Hematopoietic multipotent progenitor cell (in vitro differentiated cells): ENCODE measurements around the gene FAM53B. TPM values are rescaled to one million over a fixed set of nuclear protein-coding genes. Genes with fewer than 3 reads are reported as not detected.

Experiments used
- DNase-seq, 3 donors: peaks; one replicate each; pipeline ENCODE4 v3.0.0-alpha.2; 2011 to 2015; ENCODE audit warnings: low read depth in 2 of 3, low spot score in 2 of 3
- total RNA-seq: library from RNA; depleted of rRNA; stranded (reverse); fragments of >200 nt; gene quantifications from one replicate; pipeline ENCODE4 v1.2.3, GENCODE V29; 2012

FAM53B gene
- total RNA-seq, 1 donor, result 32.9 TPM

DNA sequence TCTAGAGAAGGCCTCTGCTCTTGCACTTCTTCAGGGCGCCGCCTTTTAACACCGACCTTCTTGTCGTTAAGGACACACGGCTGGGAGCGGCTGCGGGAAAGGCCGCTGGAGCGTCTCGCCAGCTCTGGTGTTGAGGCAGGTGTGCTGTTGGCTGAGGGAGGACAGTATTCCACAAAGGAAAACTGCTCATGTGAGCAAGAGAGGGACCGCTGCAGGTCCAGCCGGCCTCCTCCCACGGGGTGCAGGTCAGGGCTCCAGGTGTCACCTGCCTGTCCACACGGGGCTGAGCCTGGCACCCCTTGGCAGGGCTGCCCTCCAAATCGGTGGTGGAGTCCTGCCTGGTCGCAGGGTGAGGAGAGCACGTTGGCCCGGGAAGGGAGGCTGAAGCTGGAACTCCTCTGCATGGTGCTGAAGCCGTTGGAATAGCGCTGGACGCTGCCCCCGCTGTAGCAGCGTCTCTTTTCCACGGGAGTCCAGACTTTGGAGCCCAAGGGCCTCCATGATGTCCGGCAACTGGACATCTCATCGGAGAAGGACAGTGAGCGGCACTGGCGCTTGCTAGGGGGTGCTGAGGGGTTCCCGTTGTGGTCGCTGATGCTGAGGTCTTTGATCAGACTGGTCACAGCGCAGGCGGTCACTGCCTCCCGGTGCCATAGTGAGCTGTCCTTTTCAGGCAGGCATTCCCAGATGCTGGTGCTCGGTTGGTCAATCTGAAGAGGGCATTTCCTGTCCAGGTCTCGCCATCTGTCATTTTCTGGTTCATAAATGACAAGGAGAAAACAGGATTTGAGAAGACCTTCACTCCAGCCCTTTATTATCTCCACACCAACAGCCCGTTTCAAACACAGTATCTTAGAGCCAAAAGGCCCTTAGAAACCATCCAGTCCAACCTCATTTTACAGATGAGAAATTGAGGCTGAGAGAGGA, 62.3 kb downstream of the FAM53B start:
- DNase-seq, result no peak

DNA sequence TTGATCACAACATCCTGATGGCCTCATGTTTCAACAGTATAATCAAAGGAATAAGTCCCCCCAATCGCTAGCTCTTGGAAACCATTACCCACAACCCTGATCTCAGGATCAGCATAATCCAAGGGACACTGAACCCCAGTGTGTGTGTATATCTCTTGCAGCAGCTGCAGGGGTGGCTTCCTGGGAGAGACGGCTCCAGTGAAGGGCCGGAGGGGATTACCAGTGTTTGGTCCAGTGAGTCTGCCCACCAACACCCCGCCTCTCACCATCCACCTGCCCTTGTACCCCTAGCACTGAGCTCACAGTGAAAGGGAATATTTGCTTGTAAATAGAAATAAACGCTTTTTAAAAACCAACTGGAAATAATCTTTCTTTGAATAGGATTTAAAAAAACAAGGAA, 63.1 kb downstream of the FAM53B start:
- no peak for DNase-seq

DNA sequence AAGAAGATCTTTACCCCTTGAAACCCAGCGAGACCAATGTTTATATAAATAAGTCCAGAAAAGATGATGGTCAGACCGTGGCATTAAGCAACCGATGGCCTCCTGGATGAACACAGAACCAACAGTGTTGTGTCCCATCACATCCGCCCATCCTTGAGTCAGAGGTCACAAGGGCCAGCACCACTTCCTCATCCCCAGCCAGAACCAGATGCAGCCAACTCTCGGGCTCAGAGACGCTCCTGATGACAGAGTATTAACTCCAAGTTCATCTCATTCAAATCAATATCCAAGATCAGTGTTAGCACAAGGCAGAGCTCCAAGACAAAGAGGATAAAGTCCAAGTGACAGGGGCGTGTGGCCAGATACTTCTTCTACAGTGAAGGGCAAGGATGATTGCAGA, 63.5 kb downstream of the FAM53B start:
- no peak for DNase-seq

DNA sequence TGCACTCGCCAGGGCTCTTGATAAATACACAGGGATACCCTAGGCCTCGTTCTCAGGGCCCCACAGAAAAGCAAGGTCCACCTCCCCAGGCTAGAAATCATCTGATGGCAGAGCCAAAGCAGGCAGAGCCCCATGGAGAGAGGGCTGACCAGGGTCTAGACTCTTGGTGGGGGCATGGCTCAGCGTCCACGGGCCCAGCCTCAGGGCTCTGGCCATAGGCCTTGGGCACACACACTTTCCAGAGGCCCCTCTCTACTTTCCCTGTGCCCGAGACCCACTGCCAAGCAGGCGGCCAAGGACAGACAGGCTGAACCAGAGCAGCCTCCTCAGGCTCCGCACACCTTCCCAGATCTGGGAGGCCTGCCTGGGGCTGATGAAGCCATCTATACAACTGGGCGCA, 64.8 kb downstream of the FAM53B start:
- DNase-seq, result no peak

DNA sequence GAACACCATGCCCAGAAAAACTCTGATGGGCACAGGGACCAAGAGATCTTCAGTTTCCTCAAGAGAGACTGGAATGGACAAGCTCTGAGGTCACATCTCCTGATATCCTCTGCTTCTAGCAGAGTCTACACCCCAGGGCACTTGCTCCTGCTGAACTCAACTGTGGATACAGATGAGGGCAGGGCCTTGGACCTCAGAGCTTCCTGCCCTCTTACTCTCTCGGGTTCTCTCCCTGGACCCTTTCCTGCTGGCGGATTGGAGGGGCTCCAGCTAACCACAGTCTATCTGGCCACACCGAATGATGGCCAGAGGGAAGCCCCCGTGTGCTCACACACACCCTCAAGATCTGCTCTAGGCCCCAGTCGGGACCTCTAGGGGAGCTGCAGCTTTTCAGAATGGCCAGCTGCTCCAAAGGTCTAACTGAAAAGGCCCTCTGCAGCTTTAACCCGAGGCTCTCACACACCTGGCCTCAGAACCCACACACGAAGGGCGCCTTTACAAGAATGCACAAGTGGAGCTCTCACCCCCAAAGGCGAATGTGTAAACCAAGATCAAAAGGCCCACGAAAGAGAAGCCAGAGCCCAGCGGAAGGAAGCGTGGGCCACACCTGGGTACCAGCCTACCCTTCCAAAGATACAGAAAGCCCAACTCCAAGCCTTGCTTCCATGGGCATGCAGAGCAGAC, 65.5 kb downstream of the FAM53B start:
- no peak for DNase-seq

DNA sequence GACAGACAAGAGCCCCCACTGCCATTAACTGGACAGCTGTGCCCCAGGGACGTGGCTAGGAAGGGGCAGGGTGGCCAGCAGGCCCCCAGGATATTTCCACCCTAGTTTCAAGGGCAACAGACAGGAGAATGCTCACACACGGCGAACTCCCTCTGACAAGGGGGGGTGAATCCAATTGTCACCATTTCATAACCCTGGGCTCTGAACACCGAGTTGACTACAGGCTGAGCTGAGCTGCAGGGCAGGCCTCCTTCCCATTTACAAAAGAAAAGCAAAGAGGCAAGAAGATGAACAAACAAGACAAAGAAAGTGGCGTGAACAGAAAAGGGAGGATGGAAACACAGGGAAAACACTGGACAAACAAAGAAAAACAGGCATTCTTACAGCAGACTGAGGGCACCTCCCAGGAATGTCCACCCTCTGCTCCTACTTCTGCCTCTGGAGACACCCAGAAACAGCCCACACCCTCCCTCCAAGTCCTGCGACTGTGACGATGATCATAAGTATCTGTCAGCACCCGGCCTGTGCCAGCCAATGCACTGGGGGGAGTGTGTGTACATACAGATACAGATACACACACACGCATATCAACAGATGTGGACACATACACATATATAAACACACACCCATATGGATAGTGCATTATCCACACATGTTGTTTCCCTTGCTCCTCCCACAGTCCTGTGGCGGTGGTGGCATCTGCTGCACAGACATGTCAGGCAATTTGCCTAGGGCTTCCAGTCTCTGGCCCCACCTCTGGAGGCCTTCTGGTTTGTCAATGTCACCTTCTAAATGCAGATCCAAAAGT, 66.2 kb downstream of the FAM53B start:
- no peak for DNase-seq

DNA sequence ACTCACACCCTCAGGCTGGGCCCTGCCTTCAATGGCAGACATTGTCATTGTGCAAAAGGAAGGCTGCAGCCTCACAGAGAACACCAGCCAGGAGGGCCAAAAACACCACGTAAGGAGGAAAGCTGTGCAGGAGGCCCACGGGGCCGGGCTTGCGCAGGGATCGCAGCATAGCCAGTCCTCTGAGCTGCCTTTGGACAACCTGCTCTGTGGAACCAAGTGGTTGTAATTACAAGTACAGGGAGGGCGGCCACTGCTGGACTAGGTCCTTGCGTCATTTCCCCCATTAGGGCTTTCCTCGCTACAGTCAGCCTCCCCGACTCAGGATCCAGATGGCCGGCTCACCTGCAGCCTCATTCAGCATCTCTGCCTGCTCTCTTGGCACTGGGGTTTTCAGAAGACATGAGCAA, 66.9 kb downstream of the FAM53B start:
- no peak for DNase-seq

DNA sequence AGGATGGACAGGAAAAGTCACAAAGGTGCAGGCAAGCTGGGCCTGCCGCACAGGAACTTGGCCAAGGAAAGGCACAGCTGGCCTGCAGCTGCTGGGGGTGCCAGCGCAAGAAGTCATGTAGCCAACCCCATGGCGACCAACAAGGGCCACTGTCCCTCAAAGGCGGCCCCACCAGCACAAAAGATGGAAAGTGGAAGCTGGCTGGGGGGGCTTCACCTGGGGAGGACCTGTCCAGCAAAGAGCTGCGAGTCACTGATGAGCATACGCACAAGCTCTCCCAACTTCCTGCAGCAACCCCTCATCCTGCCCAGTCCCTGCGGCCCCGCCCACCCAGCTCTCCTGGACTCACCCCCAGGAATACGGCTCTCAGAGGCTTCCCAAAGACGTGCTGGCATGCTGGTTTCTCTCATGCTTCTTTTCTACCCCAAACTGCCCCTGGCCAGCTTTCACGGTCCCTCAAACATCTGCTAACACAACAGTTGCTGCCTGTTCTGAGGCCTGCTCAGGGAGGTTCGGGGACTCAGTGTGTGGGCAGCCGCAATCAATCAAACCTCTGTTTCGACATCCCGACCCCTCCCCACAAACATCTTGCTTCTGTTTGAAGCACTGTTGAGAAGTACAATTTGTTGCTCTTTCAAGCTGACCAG, 67.6 kb downstream of the FAM53B start:
- no peak for DNase-seq

DNA sequence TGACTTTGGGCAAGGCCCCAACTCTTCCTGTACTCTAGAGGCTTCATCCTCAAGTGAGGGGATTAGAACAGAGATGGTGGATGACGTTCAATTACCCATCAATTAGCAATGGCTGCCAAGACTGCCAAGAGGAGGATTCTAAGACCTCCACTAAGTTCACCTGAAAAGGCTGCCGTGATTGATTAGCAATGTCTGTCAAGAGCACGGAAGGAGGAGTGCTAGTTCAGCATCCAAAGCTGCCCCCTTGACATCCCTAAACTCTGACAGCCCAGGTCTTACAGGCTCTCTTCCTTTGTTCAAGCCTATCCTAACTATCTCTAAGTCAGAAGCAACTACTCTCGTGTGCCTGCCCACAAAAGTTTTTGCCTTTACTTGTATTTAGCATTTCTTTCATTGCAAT, 68.4 kb downstream of the FAM53B start:
- DNase-seq, result no peak

DNA sequence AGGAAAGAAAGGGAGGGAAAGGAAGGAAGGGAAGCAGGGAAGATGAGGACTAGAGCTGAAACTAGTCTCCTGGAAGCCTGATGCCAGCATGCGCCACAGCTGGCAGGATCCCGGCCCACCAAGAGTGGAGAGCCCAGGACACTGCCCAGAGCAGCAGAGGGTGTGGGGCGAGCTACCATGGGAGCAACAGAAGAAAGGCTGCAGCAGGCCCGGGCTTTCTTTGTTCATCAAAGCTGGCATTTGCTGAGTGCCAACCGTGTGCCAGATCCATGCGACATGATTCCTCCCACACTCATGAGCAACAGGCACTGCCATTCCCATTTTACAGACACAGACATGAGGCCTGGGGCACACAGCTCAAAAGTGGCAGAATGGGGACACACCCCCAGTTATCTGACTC, 68.9 kb downstream of the FAM53B start:
- DNase-seq, result no peak

DNA sequence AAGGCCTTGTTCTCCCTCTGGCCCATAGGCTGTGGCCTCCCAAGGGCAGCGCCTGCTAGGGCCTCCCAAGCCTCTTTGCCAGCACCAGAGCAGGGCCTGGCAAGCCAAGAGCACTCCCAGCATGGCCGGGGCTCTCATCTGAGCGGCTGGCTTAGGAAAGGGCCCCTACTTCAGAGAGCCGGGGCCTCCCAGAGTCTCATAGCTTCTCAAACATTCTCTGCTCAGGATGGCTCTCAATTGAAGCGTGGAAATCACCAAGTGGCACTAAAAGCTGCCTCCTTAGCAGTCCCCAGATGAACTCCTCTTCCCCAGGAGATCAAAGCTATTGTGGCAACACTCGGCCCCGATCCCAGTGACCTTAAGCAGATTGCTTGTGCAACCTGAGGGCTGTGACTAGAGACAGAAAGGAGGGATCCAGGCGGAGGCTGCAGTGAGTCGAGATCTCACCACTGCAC, 69.4 kb downstream of the FAM53B start:
- no peak for DNase-seq

DNA sequence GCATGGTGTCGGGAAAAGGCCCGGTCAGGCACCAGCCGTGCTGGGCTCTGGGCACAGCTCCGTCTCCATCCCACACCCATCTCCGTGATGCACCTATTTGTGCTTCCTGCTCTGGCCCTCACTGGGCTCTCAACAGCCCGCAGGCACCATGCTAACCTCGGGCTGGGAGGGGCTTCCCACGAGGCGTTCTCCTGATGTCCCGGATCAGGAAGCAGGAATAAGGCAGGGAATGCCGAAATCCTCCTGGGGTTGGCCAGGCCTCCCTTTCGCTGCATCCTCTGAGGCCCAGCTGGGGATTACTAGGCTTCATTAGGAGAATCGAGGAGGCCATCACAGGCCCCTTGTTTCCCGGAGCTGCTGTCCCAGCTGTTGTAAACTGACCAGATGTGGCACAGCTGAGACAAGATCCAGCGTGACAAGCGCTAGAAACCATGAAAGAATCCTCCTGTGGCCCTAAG, 72.0 kb downstream of the FAM53B start:
- DNase-seq, result no peak

DNA sequence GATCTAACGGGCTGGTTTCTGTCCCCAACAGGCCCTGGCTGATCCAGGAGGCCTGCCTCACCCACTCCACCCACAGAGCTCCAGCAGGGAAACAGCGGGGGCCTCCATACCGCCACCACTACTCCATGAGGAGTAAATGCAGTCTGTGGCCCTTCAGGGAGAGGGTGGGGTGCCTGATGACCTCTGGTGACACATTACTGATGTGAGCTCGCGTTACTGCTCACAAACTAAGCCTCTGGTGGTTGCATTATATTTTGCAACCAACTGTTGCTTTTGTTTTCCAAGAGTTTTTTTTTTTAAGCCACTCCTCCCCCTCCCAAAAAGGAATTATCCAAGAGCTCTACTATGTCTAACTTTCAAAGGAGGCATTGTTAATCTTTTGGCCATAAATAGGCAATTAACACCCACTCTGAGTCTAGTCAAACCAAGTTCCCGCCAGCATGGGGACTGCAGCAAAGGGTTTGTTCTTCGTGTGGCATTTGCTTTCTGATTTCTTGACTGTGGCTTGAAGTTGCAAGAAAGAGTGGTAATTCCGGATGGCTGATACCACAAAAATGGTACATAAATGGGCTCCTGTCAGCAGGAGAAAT, 72.6 kb downstream of the FAM53B start:
- no peak for DNase-seq

DNA sequence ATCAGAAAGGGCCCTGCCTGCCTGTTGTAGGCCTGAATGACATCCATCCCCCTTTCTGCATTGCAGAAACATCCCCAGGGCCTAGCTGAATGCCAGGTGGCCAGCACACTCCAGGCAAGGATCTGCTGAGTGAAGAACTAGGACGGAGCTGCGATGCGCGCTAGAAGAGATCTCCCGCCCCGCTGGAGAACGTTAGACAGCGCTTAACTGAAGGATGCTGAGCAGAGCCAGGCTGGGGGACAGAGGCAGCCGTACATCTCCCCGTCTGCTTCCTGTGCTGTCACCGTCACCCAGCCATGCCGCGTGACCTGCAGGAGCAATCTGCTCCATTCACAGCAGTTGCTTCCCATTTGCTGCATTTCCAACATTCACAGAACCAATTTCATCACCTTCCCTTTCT, 73.3 kb downstream of the FAM53B start:
- DNase-seq, result peak in 1 of 3 donors; percentile 21

DNA sequence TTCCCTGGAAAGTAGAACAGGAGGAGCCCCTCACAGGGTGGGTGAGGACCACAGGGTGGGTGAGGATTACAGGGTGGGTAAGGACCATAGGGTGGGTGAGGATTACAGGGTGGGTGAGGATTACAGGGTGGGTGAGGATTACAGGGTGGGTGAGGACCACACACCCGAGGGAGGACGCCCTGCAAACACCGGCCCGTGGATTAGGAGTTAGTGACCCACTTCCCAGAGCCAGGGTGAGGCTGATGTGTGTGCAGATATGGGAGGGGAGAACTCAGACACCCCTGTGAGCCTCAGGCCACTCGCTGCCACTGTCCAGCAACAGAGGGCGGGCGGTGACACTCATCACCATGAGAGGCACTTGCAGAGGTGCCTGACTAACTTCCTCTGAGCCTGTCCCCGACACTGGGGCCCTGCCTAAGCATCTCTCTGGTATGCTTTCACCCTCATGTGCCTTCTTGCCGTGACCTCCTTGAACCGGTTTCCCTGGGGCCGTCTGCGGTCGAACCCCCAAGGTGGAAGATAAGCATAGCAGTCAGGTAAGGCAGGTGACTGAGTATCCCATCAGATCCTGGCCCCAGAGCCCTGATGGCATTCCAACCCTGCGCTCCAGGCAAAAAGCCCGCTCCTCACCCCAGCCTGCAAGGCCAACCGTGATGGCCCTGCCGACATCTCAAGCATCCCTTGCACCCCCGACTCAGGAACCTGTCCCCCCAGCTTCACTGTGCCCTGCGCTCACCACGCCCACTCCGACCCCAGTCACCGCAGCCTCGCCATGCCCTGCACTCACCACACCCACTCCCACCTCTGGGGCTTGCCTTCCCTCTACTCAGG, 74.1 kb downstream of the FAM53B start:
- DNase-seq, result no peak

DNA sequence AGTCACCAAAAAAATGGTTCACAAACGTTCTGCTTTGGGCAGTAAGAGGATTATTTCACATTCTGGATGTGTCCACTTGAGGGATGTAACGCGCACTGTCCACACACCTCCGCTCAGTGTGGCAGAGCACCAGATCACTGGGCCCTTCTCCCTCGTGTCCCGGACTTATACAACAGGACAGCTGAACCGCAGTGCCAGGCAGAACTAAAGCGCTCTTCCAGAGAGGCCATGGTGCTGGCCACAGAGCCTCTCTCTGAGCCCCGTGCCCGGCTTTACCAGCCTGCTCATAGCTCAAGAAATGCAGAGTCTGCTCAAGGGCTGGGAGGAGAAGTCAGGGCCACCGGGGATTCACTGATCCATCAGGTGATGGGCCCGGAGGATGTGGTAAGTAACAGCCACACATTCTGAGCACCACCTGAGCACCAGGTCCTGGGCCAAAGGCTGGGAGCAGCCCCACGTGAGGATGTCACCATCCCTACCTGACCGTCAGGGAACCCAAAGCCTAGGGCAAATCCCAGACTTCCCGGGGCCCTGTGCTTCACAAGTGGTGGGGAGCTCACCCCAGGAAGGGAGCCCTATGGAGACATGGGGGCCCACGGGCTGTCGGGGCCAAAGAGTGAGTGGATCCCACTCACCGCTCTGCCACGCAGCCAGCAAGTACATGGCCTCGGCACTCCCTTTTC, 74.9 kb downstream of the FAM53B start:
- DNase-seq, result no peak

DNA sequence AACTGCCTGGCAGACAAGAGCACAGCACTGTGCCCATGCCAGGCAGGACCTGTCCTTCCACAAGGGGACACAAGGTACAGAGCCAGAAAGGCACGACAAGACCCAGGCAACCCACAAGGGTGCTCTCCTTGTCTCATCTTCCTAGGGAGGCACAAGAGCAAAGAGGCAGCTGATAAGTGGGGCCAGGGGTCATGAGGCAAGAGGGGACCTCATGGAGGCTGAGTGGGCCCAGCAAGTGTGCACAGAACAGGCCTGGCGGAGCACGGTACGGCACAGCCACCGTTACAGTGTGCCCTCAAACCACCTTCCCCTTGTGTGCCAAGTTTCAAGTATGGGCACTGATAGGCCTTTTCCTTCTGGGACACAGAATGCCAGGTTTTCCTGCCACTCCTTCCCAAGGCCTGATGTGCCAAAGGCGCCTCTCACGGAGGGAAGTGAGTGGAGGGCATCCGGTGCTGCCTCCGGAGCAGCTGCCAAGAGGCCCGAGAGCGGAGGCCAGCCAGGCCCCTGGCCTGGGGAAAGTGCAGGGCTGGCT, 75.6 kb downstream of the FAM53B start:
- DNase-seq, result no peak
